IMR-90 (cell line): ENCODE data around the gene PSME3. TPM values are rescaled to one million over a fixed set of nuclear protein-coding genes. Genes with fewer than 3 reads are reported as not detected.

ENCODE experiments used
- ATAC-seq: fragments of 200-7000 bp; cut with Tn5 transposase; 2 replicates; pipeline ENCODE4 v1.9.1; 2020; ENCODE audit warnings: low read depth, mild to moderate bottlenecking, moderate library complexity
- BruUV-seq: library from RNA; stranded (reverse); fragments of 400-500 nt; replicated peaks from 2 replicates; lab custom pipeline; 2021; lab: Mats Ljungman, UMichigan
- CTCF ChIA-PET: fragments of 300-600 bp; formaldehyde crosslinking; extraction: SDS; loops from one replicate; lab custom pipeline; 2021; ENCODE audit warnings: antibody characterized with exemption; lab: Yijun Ruan, JAX
- POLR2A ChIA-PET: fragments of 300-600 bp; sonication (Branson Sonifier 250); formaldehyde crosslinking; loops from one replicate; lab custom pipeline; 2022; ENCODE audit warnings: antibody characterized with exemption; ENCODE audit not compliant: unreplicated experiment; lab: Charles Lee
- DNase-seq: peaks from one replicate; pipeline ENCODE4 v3.0.0; 2013
- H2AFZ ChIP-seq: replicated peaks from 2 replicates; pipeline ENCODE3; 2013; ENCODE audit warnings: low read length, mild to moderate bottlenecking; ENCODE audit not compliant: poor library complexity
- H2AK5ac ChIP-seq: 2 replicates; pipeline ENCODE4 v1.6.1; 2013; ENCODE audit warnings: low read depth, low read length, inconsistent platforms
- H2AK9ac ChIP-seq: replicated peaks from 2 replicates; pipeline ENCODE3; 2013; ENCODE audit warnings: mild to moderate bottlenecking, low read depth, low read length, moderate library complexity; ENCODE audit not compliant: poor library complexity
- H2BK120ac ChIP-seq: 2 replicates; pipeline ENCODE4 v1.6.1; 2013; ENCODE audit warnings: low read depth, low read length, inconsistent platforms
- H2BK15ac ChIP-seq: 3 replicates; pipeline ENCODE4 v1.6.1; 2013; ENCODE audit warnings: low read depth, low read length, inconsistent platforms
- H2BK20ac ChIP-seq: 2 replicates; pipeline ENCODE4 v1.6.1; 2013; ENCODE audit warnings: low read depth, mild to moderate bottlenecking, inconsistent platforms, low read length, moderate library complexity
- H2BK5ac ChIP-seq: 2 replicates; pipeline ENCODE4 v1.6.1; 2013; ENCODE audit warnings: mild to moderate bottlenecking, low read depth, low read length, inconsistent platforms; ENCODE audit not compliant: poor library complexity, severe bottlenecking
- H3K14ac ChIP-seq: replicated peaks from 2 replicates; pipeline ENCODE4 v1.6.1; 2013; ENCODE audit warnings: low read depth, low read length, inconsistent platforms
- H3K18ac ChIP-seq: 2 replicates; pipeline ENCODE4 v1.6.1; 2013; ENCODE audit warnings: low read depth, low read length, control low read depth
- H3K23ac ChIP-seq: 2 replicates; pipeline ENCODE4 v1.6.1; 2013; ENCODE audit warnings: low read depth, low read length, inconsistent platforms
- H3K27ac ChIP-seq: 2 replicates; pipeline ENCODE4 v1.5.1; 2013; ENCODE audit warnings: mild to moderate bottlenecking, control low read depth, low read length; ENCODE audit not compliant: insufficient read depth
- H3K27me3 ChIP-seq: 2 replicates; pipeline ENCODE4 v1.6.1; 2013; ENCODE audit warnings: low read length; ENCODE audit not compliant: control insufficient read depth, insufficient read depth
- H3K36me3 ChIP-seq: 2 replicates; pipeline ENCODE4 v1.6.1; 2013; ENCODE audit warnings: low read length, mixed read lengths; ENCODE audit not compliant: control insufficient read depth, insufficient read depth
- H3K4ac ChIP-seq: 2 replicates; pipeline ENCODE4 v1.6.1; 2013; ENCODE audit warnings: low read depth, low read length, inconsistent platforms
- H3K4me1 ChIP-seq: 2 replicates; pipeline ENCODE4 v1.6.1; 2013; ENCODE audit warnings: low read length, mixed read lengths; ENCODE audit not compliant: control insufficient read depth, insufficient read depth
- H3K4me2 ChIP-seq: 2 replicates; pipeline ENCODE4 v1.6.1; 2013; ENCODE audit warnings: low read depth, mild to moderate bottlenecking, control low read depth, low read length, moderate library complexity
- H3K4me3 ChIP-seq: 2 replicates; pipeline ENCODE4 v1.5.1; 2013; ENCODE audit warnings: low read depth, mild to moderate bottlenecking, control low read depth, low read length, moderate library complexity; ENCODE audit not compliant: insufficient read depth
- H3K56ac ChIP-seq: 2 replicates; pipeline ENCODE4 v1.6.1; 2013; ENCODE audit warnings: low read length, inconsistent platforms; ENCODE audit not compliant: insufficient read depth; ENCODE audit errors: extremely low read depth
- H3K79me1 ChIP-seq, 2 experiments: 2 replicates each; pipeline ENCODE4 v1.6.1; 2013; ENCODE audit warnings: low read length in 2 of 2, inconsistent platforms in 1 of 2, low read depth in 1 of 2
- H3K9ac ChIP-seq: 2 replicates; pipeline ENCODE4 v1.6.1; 2013; ENCODE audit warnings: low read depth, low read length, control low read depth
- H3K9me1 ChIP-seq: 2 replicates; pipeline ENCODE4 v1.6.1; 2013; ENCODE audit warnings: low read length, inconsistent platforms; ENCODE audit not compliant: insufficient read depth
- H3K9me3 ChIP-seq: 2 replicates; pipeline ENCODE4 v1.6.1; 2013; ENCODE audit warnings: low read length; ENCODE audit not compliant: control insufficient read depth, insufficient read depth
- H4K20me1 ChIP-seq: 2 replicates; pipeline ENCODE4 v1.6.1; 2013; ENCODE audit warnings: low read length, inconsistent platforms; ENCODE audit not compliant: insufficient read depth
- H4K5ac ChIP-seq: 2 replicates; pipeline ENCODE4 v1.6.1; 2013; ENCODE audit warnings: mild to moderate bottlenecking, low read depth, low read length, control low read depth
- H4K8ac ChIP-seq, 2 experiments: 2 replicates each; pipeline ENCODE4 v1.6.1; 2013; ENCODE audit warnings: low read depth in 2 of 2, low read length in 2 of 2, control low read depth in 1 of 2, inconsistent platforms in 1 of 2
- H4K91ac ChIP-seq: 2 replicates; pipeline ENCODE4 v1.6.1; 2013; ENCODE audit warnings: low read depth, low read length, inconsistent platforms; ENCODE audit not compliant: insufficient read depth
- CHD1 ChIP-seq: IDR thresholded peaks from 2 replicates; pipeline ENCODE4 v1.6.1; 2012; ENCODE audit warnings: low read depth, low read length, improper control_type of control experiment
- NFE2L2 ChIP-seq: fragments of 150-350 bp; IDR thresholded peaks from 2 replicates; pipeline ENCODE4 v1.6.1; 2016; ENCODE audit warnings: low read depth, mild to moderate bottlenecking, low read length
- RAD21 ChIP-seq: IDR thresholded peaks from 2 replicates; pipeline ENCODE4 v1.6.1; 2012; ENCODE audit warnings: low read length, improper control_type of control experiment
- WGBS, 2 experiments: methylation state at CpG; one replicate each; pipeline versions ENCODE4 v1.1.5 to v1.1.7; 2013; ENCODE audit warnings: missing lambda C conversion rate in 2 of 2; ENCODE audit not compliant: insufficient read length in 1 of 2; ENCODE audit errors: extremely low coverage in 2 of 2; 5-methylcytosine and 5-hydroxymethylcytosine counted together
- dilution Hi-C: fragments of 300-500 bp; cut with HindIII; formaldehyde crosslinking; loops from one replicate; pipeline ENCODE4 v1.14.3; 2018; ENCODE audit warnings: low sequenced_read_pairs; ENCODE audit not compliant: unreplicated experiment
- in situ Hi-C: fragments of 300-500 bp; cut with MboI; formaldehyde crosslinking; loops from 3 replicates; pipeline ENCODE4 v1.14.3; 2019; ENCODE audit warnings: low sequenced_read_pairs, inconsistent platforms, mixed read lengths
- intact Hi-C: fragments of 100-400 bp; cut with micrococcal nuclease; formaldehyde crosslinking; loops from 2 replicates; pipeline ENCODE4 v1.10.0; 2022
- polyA plus RNA-seq, 3 experiments: library from polyadenylated mRNA; depleted of rRNA; stranded (reverse); fragments of >200 nt; gene quantifications; 2 replicates each; pipeline ENCODE4 v1.2.3, GENCODE V29; 2012; ENCODE audit warnings: low replicate concordance in 1 of 3
- total RNA-seq: library from RNA; depleted of rRNA; stranded (reverse); fragments of >200 nt; gene quantifications from 2 replicates; pipeline ENCODE4 v1.2.3, GENCODE V29; 2012

Gene PSME3
- total and polyA plus RNA-seq, 2 of the 4 experiments (the other 2 are of a cell fraction), result 72.4 to 100 TPM

DNA sequence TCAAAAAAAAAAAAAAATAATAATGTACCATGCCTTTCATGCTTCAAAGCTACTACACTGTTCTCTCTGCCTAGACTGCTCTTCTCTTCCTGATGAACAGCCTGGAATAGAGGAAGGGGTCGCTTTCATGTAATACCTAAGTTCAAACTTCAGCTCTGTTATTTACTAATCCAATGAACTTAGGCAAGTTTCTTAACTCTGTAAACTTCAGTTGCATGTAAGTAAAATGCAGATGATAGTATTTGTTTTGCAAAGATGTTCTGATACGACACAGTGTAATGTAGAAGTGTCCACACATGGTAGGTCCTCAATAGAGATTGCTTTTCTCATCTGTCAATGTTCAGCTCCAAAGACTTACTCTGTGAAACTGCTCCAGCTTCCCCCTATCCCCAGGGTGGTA is 41.2 kb upstream of the PSME3 start:
- H4K20me1 ChIP-seq, result no peaks in the 10 kb centered on the region
- H3K9me1 ChIP-seq, result peaks cover 5% of the 10 kb centered on the region
- no peak for ATAC-seq
- no peaks in the 10 kb centered on the region for H3K9me3 ChIP-seq
- H3K9ac ChIP-seq, result no peak overlapping the region
- H2BK15ac ChIP-seq, result no peak overlapping the region
- in situ Hi-C loops (no loop called here), intact Hi-C loops (no loop called here), dilution Hi-C loops (no loop called here)
- no peak overlapping the region for H3K14ac ChIP-seq
- ChIA-PET CTCF (interaction anchor here (0.7 kb wide), 1 partner anchor 139 kb away, joined by 6 read pairs; no protein-coding TSS in a partner anchor), POLR2A (no interaction called here)
- no peaks in the 10 kb centered on the region for H3K27me3 ChIP-seq
- no peak overlapping the region for H2AK5ac ChIP-seq
- DNase-seq, result no peak
- no peaks in the 10 kb centered on the region for H3K4me1 ChIP-seq
- no peak overlapping the region for H3K27ac ChIP-seq
- H3K4me2 ChIP-seq, result no peak overlapping the region
- H2BK5ac ChIP-seq, result no peak overlapping the region
- no peak overlapping the region for H3K4ac ChIP-seq
- H3K79me1 ChIP-seq, result peaks cover 5 to 20% of the 10 kb centered on the region in 2 experiments; a peak in 3 of 4 replicates
- no peak overlapping the region for H4K5ac ChIP-seq
- BruUV-seq, result no TSS peak
- H4K8ac ChIP-seq, result no peak overlapping the region
- H3K18ac ChIP-seq, result no peak overlapping the region
- no peak overlapping the region for H4K91ac ChIP-seq
- peaks cover 9% of the 10 kb centered on the region for H3K36me3 ChIP-seq
- no peak overlapping the region for H2BK120ac ChIP-seq
- no peak overlapping the region for H2AK9ac ChIP-seq
- no peak overlapping the region for H3K56ac ChIP-seq
- TF ChIP-seq RAD21 (no peak), CHD1 (no peak), NFE2L2 (no peak)
- H2AFZ ChIP-seq, result no peak overlapping the region
- no peak overlapping the region for H3K23ac ChIP-seq
- no CpG with 5 or more reads among the region's 2 CpGs for WGBS, 2 experiments
- H2BK20ac ChIP-seq, result no peak overlapping the region
- no peak overlapping the region for H3K4me3 ChIP-seq
